Gastrocnemius medialis (tissue), 4 donors: ENCODE measurements around the gene CARM1.

Experiments used
- POLR2A ChIP-seq, 2 donors: fragments of 450-650 bp; IDR thresholded peaks; one replicate each; pipeline ENCODE4 v1.6.1; 2017; ENCODE audit warnings: antibody characterized with exemption in 2 of 2, mild to moderate bottlenecking in 2 of 2, moderate library complexity in 2 of 2
- TF ChIP-seq, protein P1 (sequence below), 5 experiments: fragments of 450-650 bp in 3 of 5; fragments of 200-600 bp in 2 of 5; sonication (generic) in 2 of 5; IDR thresholded peaks in 4 of 5; conservative IDR thresholded peaks in 1 of 5; 1 replicate in 4 of 5; 2 replicates in 1 of 5; pipeline ENCODE4 v1.5.1; 2016 to 2019; ENCODE audit warnings: antibody characterized with exemption in 5 of 5, mild to moderate bottlenecking in 3 of 5, moderate library complexity in 3 of 5

- TF ChIP-seq, protein P1, sequence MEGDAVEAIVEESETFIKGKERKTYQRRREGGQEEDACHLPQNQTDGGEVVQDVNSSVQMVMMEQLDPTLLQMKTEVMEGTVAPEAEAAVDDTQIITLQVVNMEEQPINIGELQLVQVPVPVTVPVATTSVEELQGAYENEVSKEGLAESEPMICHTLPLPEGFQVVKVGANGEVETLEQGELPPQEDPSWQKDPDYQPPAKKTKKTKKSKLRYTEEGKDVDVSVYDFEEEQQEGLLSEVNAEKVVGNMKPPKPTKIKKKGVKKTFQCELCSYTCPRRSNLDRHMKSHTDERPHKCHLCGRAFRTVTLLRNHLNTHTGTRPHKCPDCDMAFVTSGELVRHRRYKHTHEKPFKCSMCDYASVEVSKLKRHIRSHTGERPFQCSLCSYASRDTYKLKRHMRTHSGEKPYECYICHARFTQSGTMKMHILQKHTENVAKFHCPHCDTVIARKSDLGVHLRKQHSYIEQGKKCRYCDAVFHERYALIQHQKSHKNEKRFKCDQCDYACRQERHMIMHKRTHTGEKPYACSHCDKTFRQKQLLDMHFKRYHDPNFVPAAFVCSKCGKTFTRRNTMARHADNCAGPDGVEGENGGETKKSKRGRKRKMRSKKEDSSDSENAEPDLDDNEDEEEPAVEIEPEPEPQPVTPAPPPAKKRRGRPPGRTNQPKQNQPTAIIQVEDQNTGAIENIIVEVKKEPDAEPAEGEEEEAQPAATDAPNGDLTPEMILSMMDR (IDR thresholded peaks at IDR 0.05 in 4 of 5, conservative IDR thresholded peaks at IDR 0.05 in 1 of 5) = no peak
- TF ChIP-seq POLR2A (IDR thresholded peaks at IDR 0.05) = no peak
Measured at GRCh38 chr19:10964903-10965302, 93.5 kb downstream of the CARM1 start.
